Left ventricle myocardium superior (tissue), 1 donor: Measurements from ENCODE around the gene PGC. TPM values are rescaled to one million over a fixed set of nuclear protein-coding genes. Genes with fewer than 3 reads are reported as not detected.

Experiments used
- ATAC-seq: fragments of 200-7000 bp; cut with Tn5 transposase; one replicate; pipeline ENCODE4 v1.9.1; 2020; ENCODE audit warnings: mild to moderate bottlenecking, moderate library complexity
- DNase-seq: peaks from one replicate; pipeline ENCODE4 v3.0.0-alpha.2; 2020
- intact Hi-C: fragments of 100-400 bp; cut with micrococcal nuclease; formaldehyde crosslinking; loops from one replicate; pipeline ENCODE4 v1.11.0; 2022
- total RNA-seq: library from RNA; stranded (reverse); fragmentation: NEBNext Ultra II Directional; extraction: Animal tissue kit (Norgen Biotek cat#: 25700); gene quantifications from one replicate; pipeline ENCODE4 v1.2.1, GENCODE V29; 2021
- donor health status: DM: no; HTN: yes; CAD: no; lungs with severe emphysema.

PGC gene
- total RNA-seq, 1 donor from 2014 or later: not detected

- DNase-seq (no peak), ATAC-seq (no peak)
- intact Hi-C loops: no loop called here
These were observed 10.1 kb upstream of the PGC start for GRCh38 chr6:41757271-41757670.

GRCh38 chr6:41756354-41756753 is 9.2 kb upstream of the PGC start:
- intact Hi-C loops: no loop called here
- ATAC-seq: no peak
- no peak for DNase-seq

GRCh38 chr6:41755895-41756294 is 8.7 kb upstream of the PGC start:
- ATAC-seq: no peak
- DNase-seq: no peak
- intact Hi-C loops: no loop called here

- DNase-seq: no peak
- ATAC-seq: no peak
- intact Hi-C loops: no loop called here
These were observed 3.2 kb upstream of the PGC start for GRCh38 chr6:41750374-41750773.

GRCh38 chr6:41748542-41748941 is 1.3 kb upstream of the PGC start:
- no peak for ATAC-seq
- DNase-seq: no peak
- intact Hi-C loops: no loop called here

GRCh38 chr6:41748102-41748477 is 893 bp upstream of the PGC start:
- ATAC-seq (no peak), DNase-seq (no peak)
- intact Hi-C loops: no loop called here

GRCh38 chr6:41746107-41746506 is 1.1 kb downstream of the PGC start:
- ATAC-seq (no peak), DNase-seq (no peak)
- intact Hi-C loops: no loop called here

GRCh38 chr6:41744236-41744787 is 2.9 kb downstream of the PGC start:
- DNase-seq (no peak), ATAC-seq (no peak)
- intact Hi-C loops: no loop called here

- intact Hi-C loops: no loop called here
These were observed 3.6 kb downstream of the PGC start for GRCh38 chr6:41743406-41744235.

GRCh38 chr6:41741625-41742490 is 5.3 kb downstream of the PGC start:
- ATAC-seq (no peak), DNase-seq (no peak)
- intact Hi-C loops: no loop called here

More at GRCh38 chr6:41743406-41744235, 3.6 kb downstream of the PGC start:
- DNase-seq (no peak), ATAC-seq (no peak)

GRCh38 chr6:41740366-41741162 is 6.6 kb downstream of the PGC start:
- DNase-seq (peak; percentile 1), ATAC-seq (no peak)
- intact Hi-C loops: no loop called here

GRCh38 chr6:41739041-41739440 is 8.2 kb downstream of the PGC start:
- DNase-seq (peak; percentile 9), ATAC-seq (no peak)
- intact Hi-C loops: no loop called here

GRCh38 chr6:41737591-41738130 is 9.5 kb downstream of the PGC start:
- ATAC-seq (no peak), DNase-seq (no peak)
- intact Hi-C loops: no loop called here

GRCh38 chr6:41736800-41737555 is 10.2 kb downstream of the PGC start:
- DNase-seq: peak; percentile 27
- intact Hi-C loops: no loop called here
- no peak for ATAC-seq

GRCh38 chr6:41736186-41736733 is 10.9 kb downstream of the PGC start:
- ATAC-seq (no peak), DNase-seq (peak; percentile 3)
- intact Hi-C loops: no loop called here

GRCh38 chr6:41735427-41736185 is 11.6 kb downstream of the PGC start, which contains the start of gene TFEB:
TFEB (minus strand) TSS chr6:41735608; CDS start chr6:41691213, 44,395 bp downstream.
- ATAC-seq (peak; percentile 62), DNase-seq (peak; percentile 97)
- intact Hi-C loops: no loop called here
